ENCODE results near the gene FMNL2. TPM values are rescaled to one million over a fixed set of nuclear protein-coding genes. Genes with fewer than 3 reads are reported as not detected.

The FMNL2 gene
- total and polyA plus RNA-seq, 4 donors, result 18.8 to 81.4 (median 38.4) TPM

DNA sequence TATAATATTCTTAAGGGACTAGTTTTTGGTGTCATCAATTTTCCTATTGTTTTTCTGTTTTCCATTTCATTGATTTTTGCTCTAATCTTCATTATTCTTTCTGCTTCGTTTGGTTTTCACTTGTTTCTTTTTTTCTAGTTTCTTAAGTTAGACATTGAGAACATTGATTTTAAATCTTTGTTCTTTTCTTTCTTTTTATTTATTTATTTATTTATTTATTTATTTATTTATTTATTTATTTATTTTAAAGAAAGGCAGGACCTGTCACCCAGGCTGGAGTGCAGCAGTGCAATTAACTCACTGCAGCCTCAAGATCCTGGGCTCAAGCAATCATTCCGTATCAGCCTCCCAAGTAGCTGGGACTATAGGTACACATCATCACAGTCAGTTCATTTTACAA, 7.0 kb upstream of the FMNL2 start:
- H3K4me1 ChIP-seq (ENCODE audit: control insufficient read depth in 5 of 5, insufficient read depth in 5 of 5, low read length in 5 of 5), result no peaks in the 10 kb centered on the region
- H3K9ac ChIP-seq (ENCODE audit: insufficient read depth in 1 of 2, low read length in 2 of 2), result no peak overlapping the region
- H3K36me3 ChIP-seq (ENCODE audit: control insufficient read depth in 4 of 4, insufficient read depth in 4 of 4, low read length in 4 of 4), result no peaks in the 10 kb centered on the region
- H3K27ac ChIP-seq (ENCODE audit: low read depth in 1 of 2, low read length in 1 of 2), result no peak overlapping the region
- H3K27me3 ChIP-seq (ENCODE audit: control insufficient read depth in 3 of 3, insufficient read depth in 3 of 3, low read length in 2 of 3), result no peaks in the 10 kb centered on the region
- DNase-seq (no peak), ATAC-seq (ENCODE audit: insufficient read depth, low FRiP score) (no peak)
- 89 to 92% methylated on average over 2 of the region's 2 CpGs for WGBS, 2 donors
- no peaks in the 10 kb centered on the region for H3K9me3 ChIP-seq (ENCODE audit: control insufficient read depth in 4 of 4, insufficient read depth in 3 of 4, low read length in 3 of 4)
- TF ChIP-seq, protein P1, sequence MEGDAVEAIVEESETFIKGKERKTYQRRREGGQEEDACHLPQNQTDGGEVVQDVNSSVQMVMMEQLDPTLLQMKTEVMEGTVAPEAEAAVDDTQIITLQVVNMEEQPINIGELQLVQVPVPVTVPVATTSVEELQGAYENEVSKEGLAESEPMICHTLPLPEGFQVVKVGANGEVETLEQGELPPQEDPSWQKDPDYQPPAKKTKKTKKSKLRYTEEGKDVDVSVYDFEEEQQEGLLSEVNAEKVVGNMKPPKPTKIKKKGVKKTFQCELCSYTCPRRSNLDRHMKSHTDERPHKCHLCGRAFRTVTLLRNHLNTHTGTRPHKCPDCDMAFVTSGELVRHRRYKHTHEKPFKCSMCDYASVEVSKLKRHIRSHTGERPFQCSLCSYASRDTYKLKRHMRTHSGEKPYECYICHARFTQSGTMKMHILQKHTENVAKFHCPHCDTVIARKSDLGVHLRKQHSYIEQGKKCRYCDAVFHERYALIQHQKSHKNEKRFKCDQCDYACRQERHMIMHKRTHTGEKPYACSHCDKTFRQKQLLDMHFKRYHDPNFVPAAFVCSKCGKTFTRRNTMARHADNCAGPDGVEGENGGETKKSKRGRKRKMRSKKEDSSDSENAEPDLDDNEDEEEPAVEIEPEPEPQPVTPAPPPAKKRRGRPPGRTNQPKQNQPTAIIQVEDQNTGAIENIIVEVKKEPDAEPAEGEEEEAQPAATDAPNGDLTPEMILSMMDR (IDR thresholded peaks at IDR 0.05; ENCODE audit: control extremely low read depth, extremely low read depth), result no peak
- no peak overlapping the region for H3K4me3 ChIP-seq

DNA sequence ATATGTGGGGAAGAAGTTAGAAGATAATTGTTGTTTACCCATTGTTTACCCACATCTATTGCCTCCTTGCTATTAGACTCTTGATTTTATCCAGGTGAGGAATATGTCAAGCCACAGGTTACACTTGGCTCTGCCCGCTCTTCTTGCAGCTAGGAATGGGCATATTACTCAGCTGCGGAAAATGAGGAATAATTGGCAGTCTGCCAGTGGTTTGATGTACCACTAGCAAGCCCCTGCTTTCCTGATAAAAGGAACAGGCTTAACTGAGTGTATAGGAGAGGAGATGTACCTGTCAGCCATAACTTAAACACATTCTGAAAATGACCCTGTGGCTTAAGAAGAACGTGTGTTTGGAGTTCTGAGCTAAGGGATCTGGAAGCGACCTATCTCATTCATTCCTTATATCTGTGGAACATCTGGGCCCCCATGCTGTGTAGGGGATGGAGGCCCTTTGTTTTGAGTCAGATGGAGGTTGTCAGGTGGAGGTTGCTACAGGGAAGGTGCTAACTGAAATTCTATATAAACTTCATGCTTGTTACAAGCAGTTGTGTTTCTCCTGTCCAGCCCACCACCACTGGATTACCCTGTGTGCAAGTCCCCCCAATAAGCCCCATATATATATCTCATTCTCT, 4.6 kb upstream of the FMNL2 start:
- no peak overlapping the region for H3K4me3 ChIP-seq
- no peak overlapping the region for H3K9ac ChIP-seq (ENCODE audit: insufficient read depth in 1 of 2, low read length in 2 of 2)
- ATAC-seq (ENCODE audit: insufficient read depth, low FRiP score) (no peak), DNase-seq (no peak)
- no peaks in the 10 kb centered on the region for H3K27me3 ChIP-seq (ENCODE audit: control insufficient read depth in 3 of 3, insufficient read depth in 3 of 3, low read length in 2 of 3)
- no peaks in the 10 kb centered on the region for H3K9me3 ChIP-seq (ENCODE audit: control insufficient read depth in 4 of 4, insufficient read depth in 3 of 4, low read length in 3 of 4)
- H3K27ac ChIP-seq (ENCODE audit: low read depth in 1 of 2, low read length in 1 of 2), result no peak overlapping the region
- no peaks in the 10 kb centered on the region for H3K36me3 ChIP-seq (ENCODE audit: control insufficient read depth in 4 of 4, insufficient read depth in 4 of 4, low read length in 4 of 4)
- TF ChIP-seq, protein P1 (IDR thresholded peaks at IDR 0.05; ENCODE audit: control extremely low read depth, extremely low read depth), result no peak
- H3K4me1 ChIP-seq (ENCODE audit: control insufficient read depth in 5 of 5, insufficient read depth in 5 of 5, low read length in 5 of 5), result peaks cover 0 to 8% (median 0%) of the 10 kb centered on the region in 5 donors
- 84 to 87% methylated on average over 4 of the region's 4 CpGs for WGBS, 2 donors

DNA sequence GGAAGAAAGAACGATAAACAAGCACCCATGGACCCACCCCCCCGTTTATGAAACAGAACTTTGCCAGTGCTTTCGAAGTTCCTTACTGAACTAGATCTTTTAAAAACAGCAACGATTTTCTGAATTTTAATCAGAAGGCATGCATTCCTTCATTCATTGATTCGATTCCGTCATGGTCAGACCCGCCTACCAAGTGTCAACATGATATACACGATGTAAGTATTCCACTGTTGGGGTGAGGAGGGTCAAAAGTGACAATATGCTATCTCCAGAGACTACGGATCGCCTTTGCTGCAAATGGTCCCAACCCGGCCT, 316 bp upstream of the FMNL2 start:
- Histone ChIP-seq H3K36me3 (ENCODE audit: control insufficient read depth in 4 of 4, insufficient read depth in 4 of 4, low read length in 4 of 4) (no peaks in the 10 kb centered on the region), H3K27ac (ENCODE audit: low read depth in 1 of 2, low read length in 1 of 2) (peak overlapping the region; percentile 26 to 56), H3K9me3 (ENCODE audit: control insufficient read depth in 4 of 4, insufficient read depth in 3 of 4, low read length in 3 of 4) (no peaks in the 10 kb centered on the region), H3K4me1 (ENCODE audit: control insufficient read depth in 5 of 5, insufficient read depth in 5 of 5, low read length in 5 of 5) (peaks cover 1 to 26% (median 5%) of the 10 kb centered on the region in 5 donors), H3K27me3 (ENCODE audit: control insufficient read depth in 3 of 3, insufficient read depth in 3 of 3, low read length in 2 of 3) (no peaks in the 10 kb centered on the region), H3K9ac (ENCODE audit: insufficient read depth in 1 of 2, low read length in 2 of 2) (peak overlapping the region; percentile 17 to 80), H3K4me3 (peak overlapping the region; percentile 91)
- 6 to 7% methylated on average over 11 of the region's 11 CpGs for WGBS, 2 donors
- TF ChIP-seq, protein P1 (IDR thresholded peaks at IDR 0.05; ENCODE audit: control extremely low read depth, extremely low read depth), result no peak
- ATAC-seq (ENCODE audit: insufficient read depth, low FRiP score) (no peak), DNase-seq (no peak)

DNA sequence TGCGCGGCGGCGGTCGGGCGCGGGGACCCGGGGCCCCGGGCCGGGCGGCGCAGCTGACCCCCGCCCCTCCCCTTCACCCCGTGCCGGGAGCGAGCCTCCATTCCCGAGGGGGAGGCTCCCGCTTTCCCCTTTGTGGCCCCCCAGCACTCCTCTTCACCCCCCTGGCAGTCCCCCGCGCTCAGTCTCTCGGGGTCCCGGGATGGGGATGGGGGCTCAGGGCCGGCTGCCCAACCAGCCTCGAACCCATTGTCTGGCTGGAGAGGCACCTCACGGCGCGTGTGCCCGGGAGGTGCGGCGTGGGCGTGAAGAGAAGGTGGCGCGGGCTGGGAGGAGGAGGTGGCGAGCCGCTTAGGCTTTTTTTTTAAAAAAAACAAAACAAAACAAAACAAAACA, 748 bp downstream of the FMNL2 start:
- H3K36me3 ChIP-seq (ENCODE audit: control insufficient read depth in 4 of 4, insufficient read depth in 4 of 4, low read length in 4 of 4), result no peaks in the 10 kb centered on the region
- H3K9me3 ChIP-seq (ENCODE audit: control insufficient read depth in 4 of 4, insufficient read depth in 3 of 4, low read length in 3 of 4), result no peaks in the 10 kb centered on the region
- TF ChIP-seq, protein P1 (IDR thresholded peaks at IDR 0.05; ENCODE audit: control extremely low read depth, extremely low read depth), result no peak
- 0 to 1% methylated on average over 31 to 35 of the region's 35 CpGs for WGBS, 2 donors
- H3K27me3 ChIP-seq (ENCODE audit: control insufficient read depth in 3 of 3, insufficient read depth in 3 of 3, low read length in 2 of 3), result no peaks in the 10 kb centered on the region
- H3K4me1 ChIP-seq (ENCODE audit: control insufficient read depth in 5 of 5, insufficient read depth in 5 of 5, low read length in 5 of 5), result peaks cover 1 to 34% (median 5%) of the 10 kb centered on the region in 5 donors
- peak overlapping the region; percentile 91 for H3K4me3 ChIP-seq
- H3K27ac ChIP-seq (ENCODE audit: low read depth in 1 of 2, low read length in 1 of 2), result peak overlapping the region; percentile 81 to 88
- no peak for DNase-seq
- H3K9ac ChIP-seq (ENCODE audit: insufficient read depth in 1 of 2, low read length in 2 of 2), result peak overlapping the region; percentile 57 to 69
- ATAC-seq (ENCODE audit: insufficient read depth, low FRiP score), result peak; percentile 17
